Muscle layer of duodenum (tissue), 2 donors: Measurements from ENCODE around the gene INAFM2.

Source experiments
- H3K27ac ChIP-seq: one replicate; pipeline ENCODE4 v1.7.0; 2013; ENCODE audit warnings: mild to moderate bottlenecking, low read length
- H3K27me3 ChIP-seq: one replicate; pipeline ENCODE4 v1.7.0; 2013; ENCODE audit warnings: low read depth, mild to moderate bottlenecking, control low read depth, low read length
- H3K36me3 ChIP-seq, 2 donors: one replicate each; pipeline ENCODE4 v1.7.0; 2013; ENCODE audit warnings: low read length in 2 of 2, control low read depth in 1 of 2, mild to moderate bottlenecking in 1 of 2; ENCODE audit not compliant: insufficient read depth in 2 of 2, control insufficient read depth in 1 of 2
- H3K4me1 ChIP-seq, 2 donors: one replicate each; pipeline ENCODE4 v1.7.0; 2013; ENCODE audit warnings: low read length in 2 of 2, mild to moderate bottlenecking in 2 of 2, control low read depth in 1 of 2, moderate library complexity in 1 of 2; ENCODE audit not compliant: insufficient read depth in 2 of 2, control insufficient read depth in 1 of 2
- H3K4me3 ChIP-seq, 2 donors: one replicate each; pipeline ENCODE4 v1.7.0; 2013; ENCODE audit warnings: low read length in 2 of 2, low read depth in 1 of 2, mild to moderate bottlenecking in 1 of 2
- H3K9me3 ChIP-seq, 2 donors: one replicate each; pipeline ENCODE4 v1.7.0; 2013; ENCODE audit warnings: low read length in 2 of 2, control low read depth in 1 of 2, mild to moderate bottlenecking in 1 of 2; ENCODE audit not compliant: control insufficient read depth in 1 of 2
- donor health status: healthy.

The INAFM2 gene

DNA sequence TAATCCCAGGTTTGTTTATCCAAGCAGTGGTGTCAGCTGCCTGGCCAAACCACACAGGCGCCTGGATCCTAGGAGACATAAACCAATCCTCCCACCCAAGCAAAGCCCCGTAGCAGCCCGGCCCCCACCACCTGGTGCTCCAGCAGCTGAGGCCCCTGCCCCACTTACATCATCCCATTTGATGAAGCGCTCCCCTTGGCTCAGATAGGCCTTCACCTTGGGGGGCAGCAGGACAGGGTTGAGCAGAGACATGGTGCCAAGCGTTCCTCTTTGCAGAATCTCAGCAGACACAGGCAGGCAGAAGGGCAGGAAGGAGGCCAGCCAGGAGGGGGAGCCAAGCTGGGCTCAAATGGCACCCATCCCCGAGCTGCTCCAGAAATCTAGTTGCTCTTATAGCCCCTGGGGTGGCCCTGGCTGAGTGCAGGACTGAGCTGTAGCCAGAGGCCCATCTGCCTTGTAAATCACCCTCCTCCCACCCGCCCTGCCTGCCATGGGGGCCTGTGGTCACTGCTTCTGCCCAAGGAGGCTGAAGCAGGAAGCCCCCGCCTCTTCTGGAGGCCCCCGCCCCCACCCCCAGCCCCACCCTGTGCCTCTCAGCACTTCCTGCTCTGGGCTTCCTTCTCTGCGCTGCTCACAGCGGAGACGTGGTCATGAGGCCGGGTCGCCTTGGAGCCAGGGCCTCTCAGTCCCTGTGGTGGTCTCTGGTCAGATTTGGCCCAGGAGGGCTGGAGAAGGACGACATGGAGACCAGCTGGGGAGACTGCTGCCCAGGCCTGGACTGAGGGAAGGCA is 15.9 kb upstream of the INAFM2 start, which contains the start of gene PLCB2:
Gene PLCB2, minus strand, starts transcription at position 515 of the 791 bp plus-strand sequence. Its CDS starts 263 bp downstream, at position 252.
- peak within 1 kb of the TSS; percentile 16 for H3K27ac ChIP-seq
- no peaks in the 10 kb centered on the region for H3K9me3 ChIP-seq
- peak within 1 kb of the TSS; percentile 50 to 55 for H3K4me3 ChIP-seq
- H3K36me3 ChIP-seq: no peaks in the 10 kb centered on the region
- H3K27me3 ChIP-seq: no peaks in the 10 kb centered on the region
- H3K4me1 ChIP-seq: peaks cover 0 to 7% of the 10 kb centered on the region in 2 donors

DNA sequence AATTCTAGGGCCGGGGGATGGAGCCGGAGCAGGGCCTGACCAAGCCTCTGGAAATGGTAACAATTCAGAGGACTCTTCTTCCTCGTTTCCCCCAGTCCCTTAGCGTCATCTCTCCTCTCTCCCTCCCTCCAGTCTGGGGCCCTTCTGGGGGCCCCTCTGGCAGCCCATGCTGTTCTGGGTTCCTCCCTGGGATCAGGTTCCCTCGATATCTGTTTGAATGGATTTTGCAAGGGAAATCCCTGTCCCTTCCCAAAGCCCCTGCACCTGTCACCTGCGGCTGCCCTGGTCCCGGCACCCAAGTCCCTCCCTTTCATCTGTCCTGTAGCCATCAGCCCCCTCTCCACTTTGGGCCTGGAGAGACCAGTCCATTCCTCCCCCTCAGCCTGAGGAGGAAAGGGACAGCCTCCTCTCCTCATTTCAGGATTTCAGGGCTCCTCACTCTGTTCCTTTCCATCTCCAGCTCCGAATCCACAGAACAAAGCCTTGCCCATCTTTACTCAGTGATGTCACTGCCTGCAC is 14.1 kb upstream of the INAFM2 start:
- H3K36me3 ChIP-seq: no peaks in the 10 kb centered on the region
- H3K27me3 ChIP-seq: no peaks in the 10 kb centered on the region
- no peak overlapping the region for H3K4me3 ChIP-seq
- H3K9me3 ChIP-seq: no peaks in the 10 kb centered on the region
- H3K4me1 ChIP-seq: peaks cover 0 to 7% of the 10 kb centered on the region in 2 donors
- H3K27ac ChIP-seq: no peak overlapping the region

DNA sequence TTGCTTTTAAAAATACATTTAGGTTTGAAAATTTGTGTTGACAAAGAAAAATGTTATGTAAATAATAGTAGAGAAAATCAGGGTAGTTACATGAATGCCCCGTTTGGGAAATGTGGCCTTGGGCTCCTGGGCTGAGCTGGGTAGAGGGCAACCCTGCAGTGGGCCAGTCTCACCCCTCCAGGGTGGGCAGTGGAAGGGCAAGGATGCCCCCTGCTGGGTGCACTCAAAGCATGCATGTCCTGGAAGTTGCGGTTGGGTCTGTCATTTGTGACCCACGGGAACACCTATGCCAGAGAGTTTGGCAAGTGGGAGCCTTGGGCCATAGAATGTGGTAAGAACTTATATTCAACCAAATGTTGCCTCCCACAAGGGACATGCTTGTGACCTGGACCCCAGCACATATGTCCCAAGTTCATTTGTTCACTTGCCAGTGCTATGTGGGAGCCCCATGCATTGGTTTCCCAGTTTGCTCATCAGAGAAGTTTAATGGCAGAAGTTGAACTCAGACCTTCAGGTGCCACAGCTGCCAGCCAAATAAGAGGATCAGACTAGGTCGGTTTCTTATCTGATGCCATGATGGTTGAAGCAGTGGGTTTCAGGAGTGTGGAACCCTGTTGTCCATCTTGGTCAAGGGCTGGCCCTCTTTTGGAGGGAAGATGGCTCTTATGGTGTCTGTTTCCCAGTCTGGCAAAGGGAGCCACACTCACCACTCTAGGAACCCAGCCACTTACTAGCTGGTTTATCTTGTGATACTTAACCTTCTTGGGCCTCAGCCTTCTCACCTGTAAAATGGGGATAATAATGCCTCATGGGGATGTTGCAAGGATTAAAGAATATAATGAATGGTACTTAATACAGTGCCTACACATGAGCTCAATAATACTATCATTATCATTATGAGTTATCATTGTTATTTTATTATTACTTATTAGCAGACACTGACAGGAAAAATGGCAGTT is 13.2 kb upstream of the INAFM2 start:
- Histone ChIP-seq H3K27ac (no peak overlapping the region), H3K4me1 (peaks cover 0 to 7% of the 10 kb centered on the region in 2 donors), H3K4me3 (no peak overlapping the region), H3K27me3 (no peaks in the 10 kb centered on the region), H3K36me3 (no peaks in the 10 kb centered on the region), H3K9me3 (no peaks in the 10 kb centered on the region)

DNA sequence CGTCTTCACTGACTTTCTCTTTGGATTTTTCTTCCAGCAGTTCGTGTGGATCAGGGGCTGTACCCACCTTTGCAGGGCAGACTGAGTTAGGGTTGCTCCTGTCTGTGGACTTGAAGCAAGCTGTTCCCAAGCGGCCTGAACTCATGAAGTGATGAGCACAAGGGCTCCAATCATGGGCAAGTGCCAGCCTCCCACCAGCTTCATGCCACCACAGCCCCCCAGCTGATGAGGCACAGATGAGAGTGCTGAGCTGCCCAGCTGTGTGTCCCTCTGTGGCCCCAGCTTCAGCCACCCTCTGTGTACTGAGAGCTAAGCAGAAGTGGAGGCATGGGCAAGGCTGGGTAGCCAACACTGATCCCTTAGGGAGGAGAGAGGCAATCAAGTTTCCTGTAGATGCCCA is 12.5 kb upstream of the INAFM2 start:
- Histone ChIP-seq H3K27me3 (no peaks in the 10 kb centered on the region), H3K4me3 (no peak overlapping the region), H3K9me3 (no peaks in the 10 kb centered on the region), H3K36me3 (no peaks in the 10 kb centered on the region), H3K27ac (no peak overlapping the region), H3K4me1 (peaks cover 0 to 7% of the 10 kb centered on the region in 2 donors)

DNA sequence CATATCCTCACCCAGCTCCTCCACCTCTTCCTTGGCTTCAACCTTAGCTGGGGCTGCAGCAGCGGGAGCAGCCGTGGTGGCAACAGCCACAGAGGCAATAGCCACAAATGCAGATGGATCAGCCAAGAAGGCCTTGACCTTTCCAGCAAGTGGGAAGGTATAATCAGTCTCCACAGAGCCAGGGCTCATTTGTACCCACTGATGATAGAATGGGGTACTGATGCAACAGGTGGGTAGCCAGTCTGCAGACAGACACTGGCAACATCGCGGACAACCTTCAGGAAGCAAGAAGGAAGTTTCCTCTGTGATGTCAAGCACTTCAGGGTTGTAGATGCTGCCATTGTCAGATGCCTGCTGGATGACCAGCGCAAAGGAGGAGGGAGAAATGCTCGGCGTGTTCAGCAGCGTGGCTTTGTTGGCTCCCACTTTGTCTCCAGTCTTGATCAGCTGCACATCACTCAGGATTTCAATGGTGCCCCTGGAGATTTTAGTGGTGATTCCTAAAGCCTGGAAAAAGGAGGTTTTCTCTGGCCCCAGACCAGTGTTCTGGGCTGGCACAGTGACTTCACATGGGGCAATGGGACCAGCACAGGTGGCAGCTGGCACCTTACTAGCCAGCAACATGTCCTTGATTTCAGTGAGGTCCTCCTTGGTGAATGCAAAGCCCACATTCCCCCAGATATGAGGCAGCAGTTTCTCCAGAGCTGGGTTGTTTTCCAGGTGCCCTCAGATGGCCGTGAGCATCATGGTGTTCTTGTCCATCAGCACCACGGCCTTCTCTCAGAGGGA is 10.9 kb upstream of the INAFM2 start:
- H3K4me1 ChIP-seq: peaks cover 0 to 3% of the 10 kb centered on the region in 2 donors

DNA sequence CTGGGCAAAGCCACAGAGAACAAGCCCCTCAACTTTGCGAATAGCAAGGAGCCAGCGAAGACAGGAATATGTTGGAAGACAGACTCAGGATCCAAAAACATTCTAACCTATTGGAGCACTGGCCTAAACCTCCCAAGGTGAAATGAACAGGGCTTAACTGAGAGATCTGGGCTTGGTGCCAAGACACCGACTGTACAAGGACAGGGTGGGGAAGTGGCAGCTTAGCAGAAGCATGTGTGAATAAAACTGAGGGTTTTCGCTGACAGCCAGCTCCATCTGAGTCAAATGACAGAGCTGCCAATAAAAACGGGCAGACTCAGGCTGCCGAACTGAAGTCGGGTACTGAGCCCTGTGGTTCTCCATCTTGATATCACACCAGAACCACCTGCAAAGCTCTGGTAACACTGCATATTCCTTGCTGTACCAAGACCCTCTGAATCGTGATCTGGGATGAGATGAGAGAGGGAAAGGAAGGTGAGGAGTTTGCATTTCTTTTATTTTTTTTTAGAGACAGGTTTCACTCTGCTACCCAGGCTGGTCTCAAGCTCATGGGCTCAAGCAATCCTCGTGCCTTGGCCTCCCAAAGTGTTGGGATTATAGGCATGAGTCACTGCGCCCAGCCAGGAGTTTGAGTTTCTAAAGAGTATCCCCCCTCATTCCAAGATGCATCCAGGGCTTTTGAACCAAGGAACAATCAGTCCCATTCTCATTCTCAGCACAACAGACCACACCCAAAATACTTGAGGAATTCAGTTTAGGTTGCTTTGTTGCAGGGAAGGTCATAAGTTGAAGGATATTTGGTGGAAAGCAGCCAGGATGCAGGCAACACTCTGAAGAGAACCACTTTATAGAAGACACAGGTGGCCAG is 9.7 kb upstream of the INAFM2 start:
- no peaks in the 10 kb centered on the region for H3K9me3 ChIP-seq
- H3K27ac ChIP-seq: no peak overlapping the region
- H3K36me3 ChIP-seq: no peaks in the 10 kb centered on the region
- peaks cover 0 to 3% of the 10 kb centered on the region in 2 donors for H3K4me1 ChIP-seq
- no peak overlapping the region for H3K4me3 ChIP-seq
- no peaks in the 10 kb centered on the region for H3K27me3 ChIP-seq

More for the DNA sequence above, 10.9 kb upstream of the INAFM2 start:
- H3K36me3 ChIP-seq: no peaks in the 10 kb centered on the region
- no peaks in the 10 kb centered on the region for H3K27me3 ChIP-seq
- H3K27ac ChIP-seq: no peak overlapping the region
- H3K4me3 ChIP-seq: no peak overlapping the region
- H3K9me3 ChIP-seq: no peaks in the 10 kb centered on the region

DNA sequence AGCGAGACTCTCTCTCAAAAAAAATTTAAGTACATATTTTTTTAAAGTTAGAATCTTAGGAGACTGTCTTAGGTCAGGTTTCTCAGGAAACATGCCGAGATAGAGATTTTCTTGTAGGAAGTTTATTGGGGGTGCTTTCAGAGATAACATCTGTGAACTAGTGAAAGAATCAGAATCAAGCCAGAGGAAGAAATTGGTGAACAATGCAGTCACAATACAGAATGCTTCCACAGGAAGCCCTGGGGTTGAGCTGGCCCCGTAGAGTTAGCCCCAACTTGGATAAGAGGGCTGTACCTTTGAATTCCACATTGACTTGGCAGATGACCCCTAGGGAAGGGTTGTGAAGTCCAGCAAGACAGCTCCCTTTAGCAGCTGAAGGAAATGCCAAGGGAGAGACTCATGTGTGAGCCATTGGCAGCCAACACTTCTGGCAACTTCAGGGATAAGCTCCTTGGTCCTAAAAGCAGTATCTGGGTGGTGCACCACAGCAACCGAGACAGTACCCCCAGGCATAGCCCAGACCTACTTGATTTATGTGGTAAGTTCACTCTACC is 8.7 kb upstream of the INAFM2 start:
- no peak overlapping the region for H3K4me3 ChIP-seq
- H3K27me3 ChIP-seq: no peaks in the 10 kb centered on the region
- H3K4me1 ChIP-seq: no peaks in the 10 kb centered on the region
- no peaks in the 10 kb centered on the region for H3K9me3 ChIP-seq
- no peaks in the 10 kb centered on the region for H3K36me3 ChIP-seq
- H3K27ac ChIP-seq: no peak overlapping the region

DNA sequence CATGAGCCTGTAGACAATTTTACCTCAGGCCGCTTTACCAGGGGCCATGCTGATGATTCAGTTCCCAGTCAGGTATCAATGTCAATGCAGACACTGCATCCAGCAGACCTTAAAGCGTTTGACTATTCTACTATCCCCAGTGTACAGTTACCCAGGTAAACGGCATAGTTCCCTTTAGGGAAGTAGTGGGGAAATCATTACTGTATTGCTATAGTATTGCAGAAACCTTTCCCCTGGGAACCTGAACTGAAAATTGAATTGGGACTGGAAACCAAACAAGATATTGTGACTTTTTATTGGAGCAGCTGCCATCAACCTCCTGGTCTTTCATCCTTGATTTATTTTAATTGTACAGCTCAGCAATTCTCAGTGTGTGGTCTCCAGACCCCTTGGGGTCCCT is 6.6 kb upstream of the INAFM2 start:
- Histone ChIP-seq H3K4me3 (no peak overlapping the region), H3K36me3 (no peaks in the 10 kb centered on the region), H3K4me1 (peaks cover 0 to 5% of the 10 kb centered on the region in 2 donors), H3K27me3 (no peaks in the 10 kb centered on the region), H3K27ac (no peak overlapping the region), H3K9me3 (no peaks in the 10 kb centered on the region)

DNA sequence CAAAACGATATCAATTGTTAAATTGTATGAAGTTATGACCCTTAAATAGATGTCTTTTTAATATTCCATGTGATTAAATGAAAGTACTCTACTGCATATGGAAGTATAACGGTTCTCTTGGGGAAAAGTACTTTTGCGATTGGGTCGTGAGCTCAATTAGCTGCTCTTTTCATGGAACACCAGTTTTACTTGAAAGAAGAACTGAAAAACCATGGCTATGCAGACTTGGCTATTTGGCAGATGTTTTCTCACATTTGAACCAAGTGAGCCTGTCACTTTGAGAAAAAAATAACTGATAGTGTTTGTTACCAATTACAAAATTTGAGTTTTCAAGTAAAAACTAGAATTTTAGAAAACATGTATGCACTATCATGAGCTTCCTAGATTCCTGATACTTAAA is 5.9 kb upstream of the INAFM2 start:
- Histone ChIP-seq H3K4me1 (peaks cover 3 to 5% of the 10 kb centered on the region in 2 donors), H3K9me3 (no peaks in the 10 kb centered on the region), H3K4me3 (no peak overlapping the region), H3K36me3 (no peaks in the 10 kb centered on the region), H3K27ac (no peak overlapping the region), H3K27me3 (no peaks in the 10 kb centered on the region)

DNA sequence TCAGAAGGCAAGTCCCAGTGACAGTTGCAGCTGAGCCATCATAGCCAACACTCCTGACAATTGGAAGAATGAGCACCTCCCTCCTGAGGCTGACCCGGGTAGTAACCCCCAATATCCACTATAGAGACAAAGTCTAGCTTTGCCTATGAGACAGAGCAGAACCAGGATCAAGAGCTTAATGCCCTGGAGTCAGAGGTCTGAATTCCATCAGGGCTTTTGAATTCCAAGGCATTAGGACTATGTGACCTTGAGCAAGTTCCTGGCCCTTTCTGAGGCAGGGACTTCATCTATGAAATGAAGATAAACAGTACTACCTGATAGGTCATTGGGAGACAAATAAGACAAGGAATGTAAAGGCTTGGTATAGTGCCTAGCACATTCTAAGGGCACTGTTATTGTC is 3.1 kb upstream of the INAFM2 start:
- no peak overlapping the region for H3K4me3 ChIP-seq
- H3K27me3 ChIP-seq: no peaks in the 10 kb centered on the region
- H3K36me3 ChIP-seq: no peaks in the 10 kb centered on the region
- no peaks in the 10 kb centered on the region for H3K9me3 ChIP-seq
- H3K4me1 ChIP-seq: peaks cover 5 to 16% of the 10 kb centered on the region in 2 donors
- no peak overlapping the region for H3K27ac ChIP-seq
